NCI-H1105 treated with DMSO at 0.1 percent for 48 hours (cell line): Measurements from ENCODE around the gene CCDC93.

Experiments used
- DNase-seq: peaks from one replicate; lab custom pipeline; 2025; lab: John Stamatoyannopoulos, UW

Gene CCDC93

DNA sequence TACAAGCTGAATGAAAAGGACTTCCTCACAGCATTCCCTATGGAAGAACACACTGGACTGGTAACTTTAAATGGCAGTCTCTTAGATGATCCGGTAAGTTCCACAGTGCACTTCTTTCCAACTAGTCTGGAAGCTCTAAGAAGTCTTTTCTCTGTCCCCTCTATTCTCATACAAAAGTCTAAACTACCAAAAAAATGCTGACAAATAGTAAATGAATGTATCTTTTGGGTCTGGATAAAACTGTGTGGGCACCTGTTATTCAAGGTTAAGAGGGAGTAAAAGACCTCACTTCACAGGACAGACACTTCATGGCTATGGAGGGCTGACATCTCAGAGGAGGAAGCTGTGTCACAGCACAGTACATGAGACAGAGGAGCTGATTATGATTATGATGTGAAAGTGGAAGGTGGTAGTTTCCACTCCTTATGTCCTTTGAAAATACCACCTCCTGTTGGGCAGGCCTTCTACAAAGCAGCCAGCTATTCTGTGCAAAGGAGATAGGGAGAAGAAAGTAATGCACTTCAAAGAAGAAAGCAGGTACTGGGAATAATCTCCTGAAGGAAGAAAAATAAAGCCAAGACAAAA lies 23.9 kb downstream of the CCDC93 start:
- no peak for DNase-seq

DNA sequence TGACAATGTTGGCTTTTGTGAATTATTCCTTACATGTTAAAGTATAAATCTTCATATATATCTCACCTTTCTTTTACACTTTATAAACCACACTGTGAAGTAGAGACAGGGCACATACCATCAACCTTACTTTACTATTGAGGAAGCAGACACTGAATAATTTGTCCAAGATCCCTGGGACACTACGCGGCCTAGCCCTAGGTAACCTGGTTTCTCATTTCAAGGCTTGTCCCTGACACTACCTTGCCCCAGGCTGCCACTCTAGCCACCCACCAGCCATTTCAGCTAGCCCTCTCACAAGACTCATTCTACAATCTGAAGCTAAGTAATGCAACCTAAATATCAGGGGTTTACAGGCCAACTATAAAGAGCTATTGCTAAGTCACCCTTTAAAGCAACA lies 26.7 kb downstream of the CCDC93 start:
- no peak for DNase-seq

DNA sequence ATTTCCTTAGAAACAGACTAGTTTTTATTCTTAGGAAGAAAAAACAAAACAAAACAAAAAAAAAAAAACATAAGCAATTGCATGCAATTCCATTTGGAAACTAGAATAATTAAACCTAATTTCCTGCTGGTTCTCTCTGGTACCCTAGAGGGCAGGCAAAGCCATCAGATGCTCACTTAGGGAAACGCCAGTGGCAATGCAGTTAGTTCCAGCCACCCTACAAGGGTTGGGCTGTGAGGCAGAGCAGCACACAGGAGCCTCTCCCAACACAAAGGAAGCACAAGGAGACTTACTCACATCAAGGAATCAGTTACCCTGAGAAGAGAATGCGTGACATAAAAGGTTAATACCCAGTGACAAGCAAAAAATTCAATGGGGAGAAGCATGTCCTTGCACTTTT lies 28.8 kb downstream of the CCDC93 start:
- DNase-seq: no peak

DNA sequence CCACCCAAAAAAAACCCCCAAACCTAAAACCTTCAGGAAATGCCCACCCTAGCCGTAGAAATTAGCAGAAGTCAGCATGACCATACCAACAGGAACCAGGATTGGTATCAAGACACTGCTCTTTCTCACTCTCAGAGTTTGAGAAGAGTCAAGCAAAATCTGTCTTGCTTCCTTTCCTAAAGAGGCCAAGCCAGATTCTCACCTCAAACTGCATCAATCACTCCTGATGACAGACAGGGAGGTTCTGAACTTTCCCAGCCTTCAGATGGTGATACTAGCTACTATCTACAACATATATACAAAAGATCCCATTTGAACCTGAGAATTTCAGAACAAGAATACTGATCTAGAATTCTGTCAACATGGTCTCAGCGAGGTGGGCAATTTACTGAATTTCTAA lies 29.7 kb downstream of the CCDC93 start:
- no peak for DNase-seq

DNA sequence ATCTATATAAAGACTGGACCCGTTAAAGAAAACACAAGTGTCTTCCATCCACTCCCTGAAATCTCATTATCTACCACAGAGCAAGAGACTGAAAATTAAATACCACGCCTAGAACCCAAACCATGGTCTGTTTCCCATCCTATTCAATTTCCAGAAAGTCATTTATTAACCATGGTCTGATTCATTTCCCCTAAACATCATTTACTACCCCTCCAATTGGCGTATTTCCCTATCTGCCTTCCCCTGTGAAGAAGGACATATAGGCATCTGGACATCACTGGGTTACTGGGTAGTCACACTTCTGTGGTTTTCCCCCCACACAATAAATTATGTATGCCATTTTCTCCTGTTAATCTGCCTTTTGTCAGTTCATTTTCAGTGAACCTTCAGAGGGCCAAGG lies 30.8 kb downstream of the CCDC93 start:
- DNase-seq: no peak

DNA sequence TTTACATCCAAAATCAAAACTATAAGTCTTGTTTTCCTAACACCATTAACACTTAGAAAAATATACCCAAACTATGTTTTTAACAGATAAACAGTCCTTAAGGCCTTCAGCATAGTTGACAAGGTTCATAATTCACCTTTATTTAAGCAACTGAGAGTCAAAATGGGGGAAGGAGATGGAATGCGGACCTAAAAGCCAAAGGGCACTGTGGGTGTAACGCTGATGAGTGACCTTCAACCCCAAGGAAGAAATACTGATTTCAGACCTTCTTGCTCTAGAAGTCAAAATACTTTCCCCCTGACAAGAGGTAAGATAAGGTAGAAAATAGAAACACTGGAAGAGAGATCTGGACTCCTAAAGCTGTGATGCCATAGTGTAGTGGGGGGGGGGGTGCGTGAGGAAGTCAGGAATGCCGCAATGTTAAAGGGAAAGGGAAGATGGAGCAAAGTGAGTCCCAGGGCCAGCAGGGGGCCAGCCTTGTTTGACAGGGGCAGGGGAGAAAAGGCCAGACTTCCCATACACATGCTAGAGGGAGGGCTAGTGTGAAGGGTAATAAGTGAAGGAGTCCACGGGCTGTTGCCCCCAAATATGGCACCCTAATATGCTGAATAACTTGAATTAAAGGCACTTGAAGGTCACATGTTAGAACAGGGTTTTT lies 31.4 kb downstream of the CCDC93 start:
- DNase-seq: no peak

DNA sequence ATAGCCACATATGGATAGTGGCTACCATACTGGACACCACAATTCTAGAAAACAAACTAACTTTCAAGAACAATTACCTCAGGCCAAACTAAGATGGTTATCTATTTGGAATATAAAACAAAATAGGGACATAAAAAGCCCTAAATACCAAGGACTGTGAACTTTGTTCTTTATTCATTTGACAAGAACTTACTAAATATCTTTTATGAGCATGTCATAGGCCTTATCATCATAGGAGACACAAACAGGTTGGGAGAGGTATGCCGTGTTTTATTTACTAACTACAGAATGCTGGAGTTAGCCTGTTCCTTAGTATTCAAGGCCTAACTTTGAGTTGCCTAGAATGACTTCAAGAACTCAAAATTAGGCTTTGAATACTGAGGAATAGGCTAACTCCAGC lies 32.1 kb downstream of the CCDC93 start:
- DNase-seq: no peak

DNA sequence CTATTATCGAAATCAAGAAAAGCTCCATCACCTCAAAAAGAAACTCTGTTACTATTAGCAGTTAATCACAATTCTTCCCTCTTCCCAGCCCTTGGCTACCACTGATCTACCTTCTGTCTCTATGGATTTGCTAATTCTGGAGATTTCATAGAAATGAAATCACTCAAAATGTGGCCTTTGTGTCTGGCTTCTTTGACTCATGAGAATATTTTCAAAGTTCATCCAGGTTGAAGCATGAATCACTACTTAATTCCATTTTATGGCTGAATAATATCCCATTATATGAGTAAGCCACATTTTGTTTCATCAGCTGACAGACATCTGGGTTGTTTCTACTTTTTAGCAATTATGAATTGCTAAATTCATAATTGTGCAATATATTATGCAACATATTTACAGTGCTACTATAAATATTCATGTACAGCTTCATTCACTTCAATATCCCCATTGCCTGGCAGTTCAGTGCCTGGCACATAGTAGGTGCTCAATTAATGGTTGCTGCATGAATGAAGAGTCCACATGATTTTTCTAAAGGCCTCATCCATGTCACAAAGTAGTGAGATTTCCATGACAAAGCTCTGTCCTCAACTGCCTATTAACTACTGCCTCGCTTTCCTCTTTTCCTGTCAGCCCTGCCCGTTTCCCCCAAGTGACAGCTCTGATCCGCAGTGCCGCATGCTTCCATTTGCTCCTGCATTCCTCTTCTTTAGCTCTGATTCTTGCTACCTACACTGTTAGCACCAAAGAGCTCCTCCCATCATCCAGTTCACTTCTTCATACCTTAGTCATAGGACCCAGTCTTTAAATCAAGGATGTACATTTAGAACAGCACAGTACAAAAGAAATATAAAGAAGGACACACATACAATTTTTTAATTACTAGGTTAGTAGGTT lies 32.8 kb downstream of the CCDC93 start:
- no peak for DNase-seq

DNA sequence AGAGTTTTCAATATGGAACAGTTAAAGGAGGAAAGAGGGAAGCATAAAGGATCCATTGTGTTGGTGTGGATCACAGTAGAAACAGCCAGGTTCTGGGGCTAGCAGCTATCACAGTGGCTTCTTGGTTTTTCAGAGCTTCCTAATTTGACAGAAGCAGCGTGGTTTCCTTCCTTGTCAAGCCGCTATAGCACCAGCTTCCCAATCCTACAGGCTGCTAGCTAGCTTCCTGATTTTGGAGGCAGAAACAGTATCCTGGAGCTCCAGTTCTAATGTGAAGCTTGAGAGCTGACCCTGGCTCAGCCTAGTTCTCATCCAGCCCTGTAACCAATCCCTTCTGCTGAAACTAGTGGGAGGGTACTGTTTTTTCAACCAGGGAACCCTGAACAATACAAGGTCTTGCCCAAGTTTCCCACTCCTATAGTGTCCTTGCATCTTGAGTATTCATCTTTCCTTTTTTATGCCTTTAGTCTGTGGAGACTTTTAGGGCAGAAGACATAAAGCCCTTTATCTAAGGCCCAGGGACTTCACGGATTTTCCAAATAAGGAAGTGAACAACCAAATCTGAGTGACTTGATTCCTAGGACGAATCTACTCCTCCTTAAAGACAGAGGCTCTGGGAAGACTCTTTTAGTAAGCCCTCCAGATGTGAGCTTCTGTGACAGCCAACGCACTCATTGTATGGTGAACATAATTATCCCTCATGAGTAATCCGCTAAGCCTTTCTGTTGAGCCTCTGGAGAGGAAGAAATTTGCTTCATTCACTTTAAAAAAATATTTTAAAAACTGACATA lies 33.8 kb downstream of the CCDC93 start:
- DNase-seq: no peak

DNA sequence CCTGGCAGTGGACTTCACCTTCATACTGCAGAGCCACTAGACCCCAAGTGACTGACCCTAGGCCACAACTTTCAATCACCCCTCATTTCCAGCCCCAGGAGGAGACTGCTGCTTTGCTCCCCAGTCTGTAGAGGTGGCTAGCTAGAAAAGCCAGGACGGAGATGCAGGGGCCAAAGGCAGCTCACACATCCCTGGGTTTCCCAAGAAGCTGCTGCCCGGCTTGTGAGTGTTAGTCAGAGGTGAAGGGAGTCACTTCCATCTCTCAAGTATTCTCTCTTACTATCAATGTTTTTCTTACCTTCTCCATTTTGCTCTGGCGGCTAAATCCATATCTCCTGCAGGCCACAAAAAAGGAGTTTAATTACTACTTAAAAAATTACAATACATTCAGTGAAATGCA lies 36.2 kb downstream of the CCDC93 start:
- DNase-seq: no peak

DNA sequence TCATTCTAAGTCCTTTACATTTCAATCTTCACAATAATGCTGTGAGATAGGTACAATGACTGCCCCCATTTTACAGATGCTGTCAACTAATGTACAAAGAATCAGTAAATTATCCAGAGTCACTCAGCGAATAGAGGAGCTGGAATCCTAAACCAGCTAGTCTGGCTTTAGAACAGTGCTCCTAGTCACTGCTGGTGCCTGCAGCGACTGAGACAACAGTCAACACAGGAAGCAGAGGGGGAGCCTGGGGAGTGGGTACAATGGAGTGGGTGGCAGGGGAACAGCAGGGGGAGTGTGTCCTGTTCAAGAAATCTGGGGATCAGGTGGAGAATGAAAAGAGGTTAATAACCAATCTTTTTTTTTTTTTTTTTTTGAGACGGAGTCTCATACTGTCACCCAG lies 37.3 kb downstream of the CCDC93 start:
- no peak for DNase-seq

DNA sequence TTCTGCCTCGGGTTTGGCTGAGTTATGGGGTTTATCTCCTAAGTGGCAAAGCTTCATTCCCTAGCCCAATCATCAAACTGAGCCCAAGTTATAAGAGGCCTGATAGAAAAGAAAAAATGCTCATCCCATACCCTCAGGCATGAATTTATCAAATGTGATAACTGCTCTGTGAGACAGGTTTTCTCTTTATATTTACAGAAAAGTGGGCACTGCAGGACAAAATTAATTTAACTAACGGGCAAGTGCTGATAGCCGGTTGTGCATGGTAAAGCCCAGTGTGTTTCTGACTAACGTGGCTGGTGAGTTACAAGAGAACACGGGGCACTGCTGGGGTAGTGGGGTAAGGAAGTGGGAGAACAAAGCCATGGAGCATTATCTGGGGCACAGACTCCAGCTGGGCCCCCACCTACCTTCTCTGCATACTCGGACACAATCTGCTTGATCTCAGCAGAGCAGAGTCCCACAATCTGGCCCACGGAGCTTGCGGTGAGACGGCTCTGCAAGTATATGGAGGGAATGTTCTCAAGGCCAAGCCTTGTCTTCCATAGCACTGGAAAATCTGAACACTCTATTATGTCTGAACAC lies 40.3 kb downstream of the CCDC93 start:
- DNase-seq: no peak

DNA sequence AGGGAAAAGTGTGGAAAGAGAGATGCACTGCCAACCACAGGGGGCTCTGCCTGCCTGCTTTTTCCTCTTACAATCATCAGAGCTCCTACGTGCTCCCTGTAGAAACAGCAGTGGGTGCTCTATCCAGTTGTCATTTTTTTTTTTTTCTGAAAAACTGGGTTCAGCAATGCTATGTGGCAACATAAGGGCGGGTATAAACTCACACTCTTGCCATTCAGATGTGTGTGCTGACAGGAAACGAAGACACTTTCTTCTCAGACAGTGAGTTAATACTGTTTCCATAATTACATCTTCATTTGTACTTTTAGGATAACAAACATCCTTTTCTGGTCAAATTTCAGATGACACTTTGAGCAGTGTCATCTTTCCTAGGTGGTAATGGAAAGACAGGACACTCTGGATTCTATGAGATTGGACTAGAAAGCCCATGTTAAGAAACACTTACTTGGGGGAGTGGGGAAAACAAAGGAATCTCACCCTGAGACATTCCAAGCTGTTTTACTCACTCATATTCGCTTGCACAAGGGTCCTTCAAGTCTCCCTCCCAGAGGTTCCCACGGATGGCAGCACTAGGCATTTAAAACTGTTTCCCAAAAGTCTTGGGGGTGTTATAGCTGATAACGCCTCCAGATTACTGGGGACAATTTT lies 41.3 kb downstream of the CCDC93 start:
- no peak for DNase-seq

DNA sequence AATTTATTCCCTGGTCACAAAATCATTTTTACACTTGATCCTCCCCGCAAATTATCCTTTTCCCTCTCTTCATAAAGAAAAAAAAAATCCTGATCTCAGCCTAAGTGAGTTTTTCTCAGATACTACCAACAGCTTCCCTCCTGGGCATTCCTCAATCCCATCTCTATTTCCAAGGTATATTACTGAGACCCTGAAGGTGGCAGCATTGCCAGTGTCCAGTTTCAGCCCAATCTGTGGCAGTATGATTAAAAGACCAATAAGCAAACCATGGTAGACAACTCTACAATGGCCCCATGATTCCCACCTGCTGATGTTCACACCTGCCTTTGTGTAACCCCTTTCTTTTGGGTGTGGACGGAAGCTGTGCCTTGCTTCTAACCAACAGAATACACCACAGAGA lies 45.1 kb downstream of the CCDC93 start:
- DNase-seq: no peak

DNA sequence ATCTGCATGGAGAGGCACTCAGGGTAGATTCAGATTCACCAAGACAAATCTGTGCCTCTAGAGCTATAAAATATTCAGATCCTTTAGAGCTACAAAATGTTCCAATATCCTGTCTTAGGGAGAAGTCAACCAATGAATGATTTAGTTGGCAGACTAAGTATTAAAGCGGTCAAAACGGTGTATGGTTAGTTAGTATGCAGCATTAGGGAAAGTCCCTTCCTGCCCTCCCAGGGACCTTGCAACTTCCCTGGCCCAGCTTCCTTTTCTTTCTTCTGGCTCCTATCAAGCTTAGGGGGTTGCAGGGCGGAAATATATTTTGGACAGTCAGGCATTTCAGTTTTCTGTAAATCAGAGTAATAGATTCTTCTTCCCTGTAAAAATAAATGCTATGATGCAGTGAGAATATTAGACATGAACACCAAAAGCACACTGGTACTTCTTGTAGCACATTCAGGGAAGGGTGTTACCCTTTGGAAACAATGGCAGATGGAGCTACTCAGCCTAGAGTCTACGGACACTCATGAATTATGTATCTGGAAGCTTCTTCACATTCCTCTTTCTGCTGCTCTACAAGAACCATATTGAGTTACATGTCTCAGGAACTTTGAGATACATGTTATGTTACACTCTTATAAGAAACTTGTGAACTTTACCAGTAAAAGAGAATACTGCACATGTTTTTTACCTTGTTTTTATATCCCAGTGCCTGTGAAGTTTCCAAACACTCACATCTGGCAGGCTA lies 45.7 kb downstream of the CCDC93 start:
- no peak for DNase-seq

DNA sequence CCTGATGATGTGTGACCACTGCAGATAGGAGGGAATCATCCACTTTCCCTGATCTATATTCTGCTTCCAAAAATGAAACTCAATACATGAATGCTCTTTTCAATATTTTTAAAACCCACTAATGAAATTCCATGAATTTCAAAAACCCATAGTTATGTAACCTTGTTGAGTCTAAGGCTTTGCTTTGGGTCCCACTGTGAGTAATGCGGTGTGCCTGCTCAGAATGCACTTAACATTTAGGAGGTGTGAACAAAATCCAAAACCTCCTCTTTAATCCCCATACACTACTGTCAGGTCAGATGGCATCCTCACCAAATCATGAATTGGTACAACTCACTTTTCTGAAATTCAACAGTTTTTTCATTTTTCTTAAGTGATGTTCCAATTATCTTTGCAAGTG lies 50.4 kb downstream of the CCDC93 start:
- no peak for DNase-seq

DNA sequence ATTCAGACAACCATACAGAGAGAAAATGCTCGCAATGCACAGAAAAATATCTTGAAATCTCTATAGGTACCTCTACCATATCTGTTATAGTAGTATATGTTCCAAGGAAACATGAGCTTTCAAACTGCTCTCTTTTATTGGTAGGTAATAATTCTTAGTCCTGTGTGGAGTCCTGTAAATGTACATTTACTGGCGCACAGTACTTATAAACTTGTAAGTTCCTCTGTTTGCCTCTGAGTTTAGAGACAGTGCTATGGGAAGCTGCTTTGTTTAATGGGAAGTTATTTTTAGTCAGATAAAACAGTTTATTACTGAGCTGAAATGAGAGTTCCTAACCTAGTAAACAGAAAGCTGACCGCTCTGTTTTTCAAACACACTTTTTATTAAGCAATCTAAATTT lies 52.7 kb downstream of the CCDC93 start:
- no peak for DNase-seq

DNA sequence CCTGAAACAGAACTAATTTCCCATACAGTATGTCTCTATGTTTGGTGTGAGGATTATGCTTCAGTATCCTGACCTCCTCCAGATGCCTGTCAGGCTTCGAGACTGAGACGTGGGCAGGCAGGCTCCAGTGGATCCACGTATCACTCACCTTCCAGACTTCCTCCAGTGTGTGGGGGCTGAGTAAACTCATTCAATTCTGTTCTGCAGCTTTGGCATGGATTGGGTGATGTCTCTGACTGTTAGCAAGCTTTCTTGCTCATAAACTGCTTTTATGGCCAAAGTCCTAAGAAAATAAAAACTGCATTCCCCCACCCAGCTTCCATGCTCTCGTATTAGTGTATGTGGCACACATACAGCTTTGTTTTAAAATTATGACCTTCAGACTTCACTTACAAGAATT lies 53.6 kb downstream of the CCDC93 start:
- no peak for DNase-seq

DNA sequence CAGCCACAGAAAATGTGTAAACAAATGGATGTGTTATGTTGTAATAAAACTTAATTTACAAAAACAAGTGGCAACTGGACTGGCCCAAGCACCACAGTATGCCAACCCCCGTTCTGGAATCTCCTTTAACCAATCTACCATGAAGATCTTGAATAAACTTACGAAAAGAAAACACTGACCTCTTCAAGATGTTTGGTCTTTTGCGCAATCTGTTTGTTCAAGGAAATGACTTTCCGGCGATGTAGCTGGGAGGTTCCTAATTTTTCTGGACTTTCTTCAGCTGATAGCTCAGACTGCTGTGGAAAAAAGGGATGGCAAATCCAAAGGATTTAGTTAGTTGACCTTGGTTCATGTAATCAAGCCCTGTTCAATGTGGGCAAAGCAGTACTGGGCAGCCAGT lies 55.7 kb downstream of the CCDC93 start:
- DNase-seq: no peak

DNA sequence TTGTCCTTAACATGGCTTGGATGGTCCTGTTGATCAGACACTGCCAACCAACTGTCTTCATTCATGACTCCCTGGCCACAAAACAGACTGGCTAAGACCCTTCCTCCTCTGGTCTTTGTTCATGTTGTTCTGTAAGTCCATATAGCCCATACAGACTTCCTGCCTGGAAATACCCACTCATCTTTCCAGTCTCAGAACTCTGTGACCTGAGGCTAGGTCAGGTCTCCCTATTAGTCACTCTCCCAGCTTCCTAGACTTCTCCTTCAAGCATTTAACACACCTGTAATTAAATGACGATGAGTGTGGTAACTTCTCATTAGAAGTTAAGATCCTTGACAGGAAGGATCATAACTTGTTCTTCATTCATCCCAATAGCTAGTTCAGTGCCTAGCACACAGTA lies 56.3 kb downstream of the CCDC93 start:
- no peak for DNase-seq
